ENCODE measurements around the gene TRAF5.

The TRAF5 gene

DNA sequence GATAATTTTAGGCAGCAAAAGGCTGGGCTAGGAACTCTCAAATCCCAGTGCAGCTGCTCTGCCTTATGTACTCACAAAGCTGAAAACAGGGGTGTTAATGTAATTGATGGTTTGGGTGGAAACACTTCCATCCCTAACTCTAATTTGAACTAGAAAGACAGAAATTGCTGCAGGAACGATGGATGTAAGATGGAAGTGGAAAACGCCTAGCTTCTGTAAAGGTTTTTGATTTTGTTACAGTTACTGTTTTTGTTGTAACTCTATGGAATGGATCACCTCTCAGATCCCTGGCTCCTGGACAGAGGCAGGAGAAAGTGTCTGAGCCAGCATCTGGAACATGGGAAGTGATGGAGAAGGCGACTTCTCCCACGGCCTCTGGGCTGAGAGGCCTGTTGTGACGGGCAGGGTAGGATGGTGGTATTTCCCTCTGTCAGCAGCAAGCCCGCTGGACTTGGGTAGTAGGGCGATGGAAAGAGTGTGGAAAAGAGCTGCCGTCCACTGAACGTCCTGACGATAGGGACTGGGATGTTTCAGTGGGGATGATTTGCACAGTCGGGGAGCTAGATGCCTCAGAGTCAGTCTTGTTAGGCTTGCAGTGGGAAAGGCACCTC is 1.6 kb downstream of the TRAF5 start:
- no peak for DNase-seq

DNA sequence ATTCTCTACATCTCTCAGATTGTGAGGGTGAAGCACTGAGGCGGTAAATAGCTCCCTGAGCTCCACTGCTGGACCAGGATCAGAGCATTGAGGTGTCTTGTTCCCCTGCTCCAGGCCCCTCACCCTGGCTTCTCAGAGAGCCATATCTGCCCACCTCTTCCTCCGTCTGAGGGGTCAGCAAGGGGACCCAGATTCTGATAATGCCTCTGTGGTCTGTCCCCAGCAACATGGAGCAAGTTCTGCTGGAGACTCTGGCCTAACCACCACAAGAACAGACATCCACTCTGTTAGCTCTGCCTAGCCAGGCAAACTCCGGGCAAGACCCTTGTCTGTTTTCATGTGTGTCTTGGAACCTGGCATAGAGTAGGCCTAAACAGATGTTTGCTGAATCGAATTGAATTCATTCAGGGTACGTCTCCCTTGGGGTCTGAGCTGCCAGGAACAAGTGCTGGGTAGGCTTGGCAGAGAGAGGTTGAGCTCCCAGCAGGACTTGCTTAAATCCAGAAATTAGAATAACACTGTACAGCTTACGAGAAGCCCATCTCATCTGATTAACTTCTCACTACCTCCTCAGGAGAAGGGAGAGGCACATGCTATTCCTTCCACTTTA is 2.3 kb downstream of the TRAF5 start:
- DNase-seq: no peak

DNA sequence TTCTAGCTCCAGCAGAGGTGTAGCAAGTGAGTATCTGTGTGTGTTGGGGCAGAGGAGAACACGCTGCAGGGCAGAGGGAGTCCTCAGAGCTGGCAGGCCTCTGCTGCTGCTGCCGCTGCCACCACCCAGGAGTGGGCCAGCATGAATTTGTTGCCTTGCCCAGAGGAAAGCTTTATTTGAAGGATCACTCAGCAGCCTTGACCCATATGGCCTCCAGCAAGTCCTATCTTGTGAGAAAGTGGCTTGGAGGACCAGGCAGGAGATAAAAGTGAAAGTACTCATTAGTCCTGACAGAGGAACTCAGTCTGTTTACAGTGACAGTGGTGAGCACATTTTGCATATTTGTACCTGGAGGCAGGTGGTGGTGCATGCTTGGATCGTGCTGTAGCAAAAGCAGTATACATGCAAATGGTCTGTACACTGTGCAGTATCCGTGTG is 3.1 kb downstream of the TRAF5 start:
- no peak for DNase-seq

DNA sequence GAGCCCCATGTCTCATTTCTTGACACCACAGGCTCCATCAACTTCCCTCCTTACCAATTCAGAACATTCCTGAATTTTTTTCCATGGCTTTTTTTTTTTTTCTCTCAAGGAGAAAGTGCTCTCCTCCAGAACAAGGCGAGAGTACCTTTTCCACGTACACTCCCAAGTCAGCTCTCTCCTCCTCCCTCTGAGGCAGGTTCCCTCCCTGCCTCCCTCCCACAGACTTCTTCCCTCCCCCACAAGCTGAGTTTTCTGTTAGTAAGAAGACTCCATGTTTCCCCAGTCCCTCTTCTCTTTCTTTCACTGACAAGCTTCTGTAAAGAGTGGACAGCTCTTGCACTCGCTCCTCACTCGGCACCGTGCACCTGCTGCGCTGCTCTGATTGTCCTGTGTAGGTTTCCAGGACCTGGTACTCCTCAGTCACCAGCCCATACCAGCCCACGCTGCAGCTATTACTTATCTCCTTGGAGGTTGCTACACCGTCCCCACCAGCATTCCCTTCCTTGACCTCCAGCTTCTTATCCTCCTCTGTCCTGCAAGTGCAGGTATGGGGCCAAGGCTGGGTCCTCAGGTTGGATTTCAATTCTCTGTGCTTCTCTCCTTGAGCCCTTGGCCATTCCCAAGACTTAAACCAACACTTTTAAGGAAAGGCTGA is 3.8 kb downstream of the TRAF5 start:
- DNase-seq: no peak

DNA sequence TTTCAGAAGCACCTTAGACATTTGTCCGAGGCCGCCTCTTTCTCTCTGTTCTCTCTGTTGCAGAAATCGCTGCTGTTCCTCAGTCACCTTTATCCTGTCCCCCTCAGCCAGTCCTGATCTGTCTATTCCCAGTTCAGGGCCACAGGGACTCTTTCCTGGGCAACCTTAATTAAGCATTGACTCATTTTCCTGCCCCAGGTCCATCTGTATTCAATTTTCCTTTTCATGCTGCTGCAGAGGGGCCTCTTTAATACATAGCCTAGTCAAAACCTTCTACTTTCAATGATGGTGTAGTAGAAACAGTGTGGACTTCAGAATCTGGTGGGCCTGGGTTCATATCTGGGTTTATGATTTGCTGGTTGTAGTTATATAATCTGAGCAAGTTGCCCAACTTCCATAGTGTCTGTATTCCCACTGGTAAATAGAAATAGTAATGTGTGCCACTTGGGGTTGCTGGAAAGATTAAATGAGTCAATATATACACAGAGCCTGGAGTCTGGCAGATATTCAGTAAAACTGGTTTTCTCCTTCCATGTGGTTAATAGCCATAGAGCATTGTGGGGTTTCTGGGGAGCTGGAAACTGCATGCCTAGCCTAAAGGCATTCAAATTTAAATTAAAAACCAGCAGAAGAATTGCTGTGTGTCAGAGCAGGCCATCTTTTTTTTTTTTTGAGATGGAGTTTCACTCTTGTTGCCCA is 4.5 kb downstream of the TRAF5 start:
- DNase-seq: no peak

DNA sequence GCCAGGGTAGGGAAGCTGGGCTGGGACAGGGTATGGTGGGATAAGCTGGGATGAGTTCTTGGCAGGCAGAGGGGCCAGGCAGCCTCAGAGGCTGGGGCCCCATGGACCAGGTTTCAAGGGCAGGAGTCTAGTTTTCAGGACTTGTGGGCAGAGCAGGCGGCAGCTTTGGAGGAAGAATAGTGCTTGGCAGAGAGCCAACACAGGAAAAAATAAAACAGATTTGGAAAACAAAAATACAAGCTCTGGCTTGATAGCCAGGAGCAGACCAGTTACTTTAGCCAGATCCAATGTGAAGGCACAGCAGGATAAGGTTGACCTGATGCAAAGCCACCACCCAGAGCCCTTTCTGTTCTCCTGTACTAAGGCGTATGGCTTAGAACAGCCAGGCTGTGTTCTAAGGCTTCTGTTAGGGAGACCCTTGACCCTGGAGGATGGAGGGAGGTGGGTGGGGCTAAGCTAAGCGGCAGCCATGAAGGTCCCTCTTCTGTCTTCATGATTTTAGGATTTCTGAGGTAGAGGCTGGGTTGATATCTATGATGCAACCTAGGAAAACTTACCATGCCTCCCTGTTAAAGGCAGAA is 5.5 kb downstream of the TRAF5 start:
- DNase-seq: no peak

DNA sequence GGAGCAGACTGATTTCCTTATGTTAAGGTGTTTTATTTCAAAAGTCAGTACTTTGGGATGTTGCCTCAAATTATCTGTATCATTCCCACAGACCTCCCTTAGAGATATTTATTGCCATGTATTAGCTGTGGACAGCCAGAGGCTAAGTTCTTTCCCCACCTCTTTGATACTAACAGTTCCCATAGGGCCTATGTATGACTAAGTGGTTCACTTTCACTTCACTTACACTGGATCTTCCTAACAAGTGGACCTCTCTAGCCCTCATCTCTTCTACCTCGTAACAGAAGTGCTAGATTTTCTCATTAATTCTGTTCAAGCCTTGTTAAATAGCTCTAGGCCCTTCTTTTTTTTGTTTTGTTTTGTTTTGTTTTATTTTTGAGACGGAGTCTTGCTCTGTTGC is 6.2 kb downstream of the TRAF5 start:
- no peak for DNase-seq

DNA sequence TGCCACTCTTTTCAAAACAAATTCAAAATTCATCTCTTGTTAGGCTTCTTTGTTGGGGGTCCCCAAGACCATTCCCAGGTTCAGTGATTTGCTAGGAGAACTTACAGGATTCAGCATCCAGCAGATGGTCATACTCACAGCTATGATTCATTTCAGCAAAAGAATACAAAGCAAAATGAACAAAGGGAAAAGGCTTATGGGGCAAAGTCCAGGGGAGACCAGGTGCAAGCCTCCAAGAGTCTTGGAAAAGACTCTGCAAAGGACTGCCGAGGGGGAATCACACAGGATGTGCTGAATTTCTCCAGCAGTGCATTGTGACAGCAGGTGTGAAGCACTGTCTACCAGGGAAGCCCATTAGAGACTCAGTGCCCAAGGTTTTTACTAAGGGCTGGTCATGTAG is 7.3 kb downstream of the TRAF5 start:
- DNase-seq: no peak

DNA sequence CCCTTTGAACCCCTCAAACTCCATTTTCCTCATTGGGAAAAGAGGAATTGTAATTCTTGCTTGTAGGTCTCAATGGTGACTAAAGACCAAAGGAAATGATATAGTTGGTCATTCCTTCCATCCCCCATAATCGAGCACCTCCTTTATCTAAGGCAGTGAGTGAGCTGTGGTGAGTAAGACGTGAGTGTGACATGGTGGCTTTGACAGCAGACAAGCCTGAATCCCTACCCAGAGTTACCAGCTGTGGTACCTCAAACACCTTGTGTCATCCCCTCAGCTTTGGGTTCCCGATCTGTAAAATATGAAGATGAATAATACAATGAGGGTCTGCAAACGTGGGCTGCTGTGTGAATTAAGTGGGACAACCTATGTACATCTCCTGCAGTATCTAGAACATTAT is 8.4 kb downstream of the TRAF5 start:
- no peak for DNase-seq

DNA sequence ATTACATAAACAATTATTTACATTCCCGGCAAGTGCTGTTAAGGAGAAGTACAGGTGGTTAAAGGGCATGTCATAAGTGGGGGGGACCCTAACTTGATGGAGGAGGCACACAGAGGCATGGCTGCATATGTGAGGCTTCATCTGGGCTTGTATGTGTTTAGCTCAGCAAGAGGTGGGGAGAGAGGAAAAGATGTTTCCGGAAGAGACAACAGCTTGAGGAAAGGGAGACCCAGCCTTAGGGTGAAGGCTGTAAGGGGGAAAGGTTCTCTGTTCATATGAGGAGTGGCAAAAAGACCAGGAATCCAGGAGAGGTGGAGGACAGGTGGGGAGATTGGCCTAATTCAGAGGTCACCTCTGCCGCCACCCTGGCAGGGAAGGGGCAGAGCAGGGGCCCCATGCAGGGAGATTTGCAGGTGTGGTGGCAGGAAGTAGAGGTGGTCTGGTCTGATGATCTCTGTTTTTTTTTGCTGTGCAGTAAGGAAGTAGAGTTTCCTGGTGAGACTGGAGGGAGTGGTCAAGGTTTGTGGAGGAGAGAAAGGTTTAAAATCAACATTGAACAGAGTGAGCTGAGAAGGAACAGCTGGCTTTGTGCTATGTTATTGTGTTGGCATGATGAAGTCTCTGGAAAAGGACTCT is 9.0 kb downstream of the TRAF5 start:
- no peak for DNase-seq

DNA sequence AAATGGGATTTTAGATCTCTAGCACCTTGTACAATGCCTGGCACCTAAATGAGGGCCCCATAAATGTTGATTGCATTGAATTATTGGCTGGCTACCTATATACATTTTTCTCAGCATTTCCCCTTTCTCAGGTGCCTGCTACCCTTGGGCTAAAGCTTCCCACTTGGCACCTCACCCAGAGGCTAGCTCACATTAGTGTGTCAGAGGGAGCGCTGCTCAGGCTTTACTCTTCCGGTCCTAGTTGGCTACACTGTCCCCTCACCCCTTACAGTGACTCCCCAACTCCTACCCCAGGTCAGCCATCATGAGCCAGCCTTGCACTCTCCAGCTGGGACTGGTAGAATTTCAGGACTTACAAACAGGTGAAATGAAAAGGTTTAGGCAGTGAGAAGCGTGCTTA is 9.5 kb downstream of the TRAF5 start:
- no peak for DNase-seq

DNA sequence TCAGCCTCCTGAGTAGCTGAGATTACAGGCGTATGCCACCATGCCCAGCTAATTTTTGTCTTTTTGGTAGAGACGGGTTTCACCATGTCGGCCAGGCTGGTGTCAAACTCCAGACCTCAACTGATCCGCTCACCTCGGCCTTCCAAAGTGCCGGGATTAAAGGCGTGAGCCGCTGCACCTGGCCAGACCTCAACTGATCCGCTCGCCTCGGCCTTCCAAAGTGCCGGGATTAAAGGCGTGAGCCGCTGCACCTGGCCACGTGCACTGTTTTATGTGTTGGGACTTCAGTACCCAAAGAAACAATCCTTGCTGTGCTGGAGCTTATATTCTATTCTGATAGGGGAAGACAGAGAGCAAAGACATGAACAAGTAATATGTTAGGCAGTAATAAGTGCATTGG is 10.1 kb downstream of the TRAF5 start:
- no peak for DNase-seq

DNA sequence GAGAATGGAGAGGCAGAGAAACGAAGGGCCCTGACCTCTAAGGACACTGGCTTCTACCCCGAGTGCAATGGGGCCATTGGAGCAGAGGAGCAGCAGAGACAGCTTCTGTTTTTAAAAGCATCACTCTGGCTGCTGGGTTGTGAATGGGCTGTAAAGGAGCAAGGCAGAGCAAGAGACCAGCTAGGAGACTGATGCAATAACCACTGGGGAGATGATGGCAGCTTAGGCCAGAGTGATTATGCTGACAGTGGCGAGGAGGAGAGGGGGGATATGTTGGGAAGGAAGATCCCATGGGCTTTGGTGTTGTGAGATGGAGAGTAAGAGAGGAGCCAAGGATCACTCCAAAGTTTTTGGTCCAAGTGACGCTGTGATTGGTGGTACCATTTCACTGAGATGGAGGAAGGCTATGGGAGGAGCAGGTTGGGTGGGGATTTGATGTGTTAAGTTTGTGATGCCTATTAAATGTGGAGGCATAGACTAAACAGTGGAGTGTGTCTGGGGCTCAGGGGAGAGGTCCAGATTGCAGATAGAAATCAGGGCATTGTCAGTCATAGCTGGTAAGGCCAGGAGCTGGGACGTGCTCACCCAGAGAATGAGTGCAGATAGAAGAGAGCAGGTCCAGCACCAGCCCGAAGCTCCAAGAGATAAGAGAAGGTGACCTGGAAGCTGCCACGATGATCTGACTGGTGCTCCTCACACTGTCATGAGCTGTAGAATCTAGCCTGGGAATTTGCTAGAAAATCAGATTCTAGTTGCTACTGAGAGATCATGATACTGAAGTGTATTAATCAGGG is 11.0 kb downstream of the TRAF5 start:
- no peak for DNase-seq

DNA sequence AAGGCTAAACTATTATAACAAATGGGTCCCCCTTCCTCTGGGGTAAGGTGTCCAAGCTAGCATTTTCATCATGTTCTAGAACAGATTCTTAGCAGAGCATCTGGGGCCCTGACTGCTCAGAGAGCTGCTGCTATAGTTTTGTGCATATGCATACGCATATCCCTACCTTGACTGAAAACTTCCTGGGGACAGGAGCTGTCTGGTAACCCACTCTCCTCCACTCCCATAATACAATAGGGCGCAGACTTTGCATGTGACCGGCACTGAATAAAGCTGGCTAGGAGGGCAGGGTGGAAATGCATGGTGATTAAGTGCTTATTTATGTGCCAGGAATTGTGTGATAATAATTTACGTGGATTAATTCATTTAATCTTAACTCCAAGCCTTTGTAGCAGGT is 11.6 kb downstream of the TRAF5 start:
- no peak for DNase-seq

DNA sequence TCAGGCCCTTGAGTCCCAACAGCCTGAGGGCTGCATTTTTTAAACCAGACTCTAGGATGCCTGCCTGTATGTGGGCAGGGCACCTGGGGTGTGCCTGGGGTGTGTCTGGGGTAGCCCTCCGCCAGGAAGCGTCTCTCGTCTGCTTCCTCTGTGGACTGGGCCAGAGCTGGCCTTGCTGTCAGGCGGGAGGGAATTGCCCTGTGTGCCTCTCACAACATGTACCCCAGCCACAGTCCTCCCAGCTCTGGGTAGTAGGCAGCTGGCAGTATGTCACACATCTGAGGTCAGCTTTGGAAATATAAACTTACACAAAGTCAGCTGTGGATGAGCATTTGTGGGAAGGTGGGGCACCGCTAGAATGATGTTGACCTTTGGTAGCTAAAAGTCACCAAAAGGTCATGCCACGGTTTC is 13.0 kb downstream of the TRAF5 start:
- DNase-seq: no peak

DNA sequence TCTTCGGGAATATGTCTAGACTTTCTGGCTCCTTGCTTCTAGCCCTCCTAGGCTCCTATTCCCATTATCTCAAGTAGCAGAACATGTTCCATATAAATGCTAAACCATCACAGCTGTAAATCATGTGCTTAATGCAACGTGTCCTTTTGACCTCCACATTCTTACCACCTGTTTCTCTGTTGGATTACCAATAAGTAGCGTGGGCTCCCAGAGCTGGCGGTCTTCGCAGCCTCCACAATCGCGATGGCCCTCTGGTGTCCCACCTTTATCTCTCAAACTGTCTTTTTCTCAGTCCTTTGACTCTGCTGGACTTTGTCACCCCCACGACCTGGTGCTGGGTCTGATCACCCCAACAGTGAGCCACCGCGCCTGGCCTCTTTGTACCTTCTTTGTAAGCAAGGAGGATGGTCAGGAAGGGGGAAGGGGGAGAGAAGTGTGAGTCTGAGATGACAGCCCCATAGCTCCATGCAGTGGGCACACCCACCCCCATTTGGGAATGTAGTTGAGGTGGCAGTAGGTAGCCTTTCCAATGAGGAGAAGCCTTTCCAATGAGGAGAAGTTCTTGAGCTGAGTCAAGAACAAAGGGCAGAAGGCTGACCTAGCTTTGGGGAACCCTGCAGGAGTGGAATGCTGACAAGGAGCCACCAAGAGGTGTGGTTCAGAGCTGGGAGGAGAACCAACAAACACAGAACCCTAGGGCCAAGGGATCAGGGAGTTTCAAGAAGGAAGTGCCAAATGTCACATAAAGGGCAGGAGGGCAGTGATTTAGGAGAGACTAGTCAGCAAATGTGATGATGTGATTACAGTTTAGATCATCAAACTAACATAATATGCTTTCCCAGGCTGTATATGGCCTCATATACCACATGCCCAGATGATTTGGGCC is 14.2 kb downstream of the TRAF5 start:
- DNase-seq: no peak

DNA sequence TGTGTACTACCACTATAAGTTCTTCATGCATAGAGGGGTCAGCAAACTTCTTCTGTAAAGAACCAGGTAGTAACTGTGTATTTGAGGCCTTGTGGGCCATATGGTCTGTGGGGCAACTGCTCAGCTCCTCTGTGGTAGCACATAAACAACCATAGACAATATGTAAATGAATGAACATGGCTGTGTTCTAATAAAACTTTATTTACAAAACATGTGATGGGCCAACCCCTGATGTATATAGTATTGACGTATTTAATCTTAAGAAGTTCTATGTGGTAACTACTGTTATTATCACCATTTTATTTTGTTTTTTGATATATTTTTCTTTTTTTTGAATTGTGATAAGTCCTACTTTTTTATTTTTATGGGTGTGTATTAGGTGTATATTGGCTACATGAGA is 15.4 kb downstream of the TRAF5 start:
- DNase-seq: no peak

DNA sequence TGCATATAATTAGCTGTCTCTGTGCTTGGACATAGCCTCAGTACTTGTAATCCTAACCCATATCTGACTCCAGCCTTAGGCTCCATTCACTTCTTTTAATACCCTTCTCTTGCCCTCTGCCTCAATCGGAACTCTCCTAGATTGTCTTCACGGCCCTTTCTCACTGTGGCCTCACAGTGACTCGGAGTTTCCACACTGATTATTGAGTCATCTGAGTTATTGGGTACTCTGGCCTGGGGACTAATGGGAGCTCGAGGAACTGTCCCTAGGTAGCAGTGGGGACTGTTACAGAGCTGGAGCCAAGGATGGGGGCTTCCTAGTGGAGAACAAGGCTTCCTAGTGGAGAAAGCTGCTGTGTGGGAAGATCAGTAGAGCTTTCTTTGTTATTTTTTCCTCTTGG is 17.0 kb downstream of the TRAF5 start:
- no peak for DNase-seq

DNA sequence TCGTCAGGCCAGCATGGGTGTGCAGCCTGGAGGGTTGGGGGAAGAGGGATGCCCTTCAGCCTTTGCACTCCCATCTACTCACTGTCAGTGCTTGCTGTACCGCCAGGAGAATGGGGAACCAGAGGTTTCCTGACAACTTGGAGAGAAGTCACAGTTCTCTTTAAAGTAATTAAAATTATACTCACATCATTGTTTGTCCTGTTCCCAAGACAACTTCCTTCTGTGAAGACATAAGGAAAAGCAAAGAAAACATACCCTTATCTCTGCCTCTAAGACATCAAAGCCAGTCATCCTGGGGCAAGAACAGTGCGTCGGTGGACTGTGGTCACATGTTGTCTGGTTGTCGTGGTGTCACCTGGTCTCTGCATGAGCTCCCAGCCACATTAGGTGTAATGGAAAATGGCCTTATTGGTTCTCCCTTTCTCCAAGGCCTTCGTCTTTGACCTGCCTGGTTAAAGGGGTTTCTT is 17.6 kb downstream of the TRAF5 start:
- DNase-seq: no peak

DNA sequence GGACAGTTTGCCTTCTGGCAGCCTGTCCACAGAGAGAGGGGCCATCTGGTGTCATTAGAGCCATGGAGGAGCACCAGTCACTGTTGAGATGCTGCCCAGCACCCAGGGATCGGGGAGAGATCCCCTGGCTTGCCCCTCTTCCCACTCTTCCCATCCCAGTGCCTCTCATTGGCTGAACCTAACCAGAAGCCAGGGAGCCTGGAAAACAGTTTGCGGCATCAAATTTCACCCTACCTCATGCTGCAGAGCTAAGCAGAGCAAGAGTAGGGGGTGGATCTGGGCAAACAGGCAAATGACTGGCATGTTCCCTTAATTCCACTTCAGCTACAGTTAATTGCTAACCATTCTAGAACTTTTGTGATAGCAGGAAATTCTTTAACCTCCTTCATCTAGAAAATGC is 19.1 kb downstream of the TRAF5 start:
- DNase-seq: no peak
